HG02938 (cell line): ENCODE data around the gene NEK10.

Experiments used
- ATAC-seq: cut with Tn5 transposase; IDR thresholded peaks from one replicate; pipeline ENCODE4 v1.9.1; 2021; ENCODE audit warnings: mild to moderate bottlenecking, moderate library complexity; ENCODE audit not compliant: unreplicated experiment

Gene NEK10

DNA sequence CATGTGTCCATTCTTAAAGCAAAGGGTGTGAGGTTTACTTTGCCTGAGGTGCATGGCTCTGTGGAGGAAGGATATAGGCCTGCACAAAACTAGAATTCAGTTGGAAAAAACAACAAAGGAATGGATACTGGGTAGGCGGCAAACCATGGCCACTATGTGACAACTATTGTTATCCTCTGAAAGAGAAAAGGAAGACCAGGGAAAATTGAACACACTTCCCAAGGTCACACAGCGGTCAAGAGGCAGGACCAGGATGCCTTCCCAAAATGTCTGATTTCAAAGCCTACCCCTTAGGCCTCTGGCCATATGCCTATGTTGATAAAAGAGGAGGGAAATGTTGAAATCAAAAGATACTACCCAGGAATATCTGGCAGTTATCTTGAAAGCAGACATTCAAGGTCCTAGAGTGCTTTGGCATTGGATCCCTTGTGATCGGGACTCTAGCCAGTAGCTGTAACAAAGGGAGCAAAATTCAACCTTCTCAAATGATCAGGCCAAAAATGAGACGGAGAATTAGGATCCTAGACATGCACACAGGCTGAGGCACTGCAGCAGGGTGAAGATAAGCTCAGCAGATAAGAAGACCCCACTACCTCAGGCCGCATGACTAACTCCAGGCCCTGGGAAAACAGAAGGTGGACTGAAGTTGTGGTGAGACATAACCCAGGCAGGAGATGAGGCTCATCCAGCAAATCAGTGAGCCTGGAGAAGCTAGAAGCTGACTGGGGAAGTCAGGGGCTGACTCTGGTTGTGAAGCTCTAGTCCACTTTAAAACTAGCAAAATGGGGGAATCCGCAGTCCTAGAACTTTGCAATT is 292.2 kb downstream of the NEK10 start:
- ATAC-seq = no peak

DNA sequence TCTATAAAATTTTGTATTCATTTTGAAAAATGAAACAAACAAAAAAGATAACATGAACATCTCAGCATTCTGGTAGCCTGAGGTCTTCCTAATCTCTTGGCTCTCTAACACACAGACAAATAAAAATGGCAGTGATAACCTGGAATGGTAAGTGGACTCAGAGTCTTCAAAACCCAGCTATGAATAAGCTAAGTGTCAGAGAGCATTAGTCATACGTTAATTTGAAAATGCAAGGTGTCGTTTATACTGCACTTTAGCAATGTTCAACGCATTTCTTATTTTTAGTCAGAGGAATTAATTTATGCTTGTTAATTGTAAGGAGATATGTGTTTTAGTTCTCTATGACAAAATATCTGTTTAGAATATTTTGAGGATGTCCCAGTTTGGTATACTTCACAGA is 294.3 kb downstream of the NEK10 start:
- ATAC-seq = no peak

DNA sequence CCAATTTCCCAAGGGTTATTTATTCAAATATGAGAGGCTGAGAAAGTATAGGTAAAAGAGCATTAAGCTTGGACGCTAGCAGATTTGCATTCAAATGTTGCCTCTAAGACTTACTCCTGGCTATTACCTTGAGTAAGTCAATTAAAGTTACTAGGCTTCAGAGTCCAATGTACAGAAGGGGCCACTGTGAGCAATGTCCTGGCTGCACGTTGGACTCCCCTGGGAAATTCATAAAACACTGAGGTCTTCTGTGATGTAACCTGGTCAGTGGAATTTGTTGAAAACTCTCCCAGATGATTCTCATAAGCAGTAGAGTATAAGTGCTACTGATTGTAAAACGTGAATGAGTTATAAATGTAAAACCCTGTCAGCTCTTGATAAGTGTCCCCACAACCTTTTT is 295.3 kb downstream of the NEK10 start:
- ATAC-seq = no peak

DNA sequence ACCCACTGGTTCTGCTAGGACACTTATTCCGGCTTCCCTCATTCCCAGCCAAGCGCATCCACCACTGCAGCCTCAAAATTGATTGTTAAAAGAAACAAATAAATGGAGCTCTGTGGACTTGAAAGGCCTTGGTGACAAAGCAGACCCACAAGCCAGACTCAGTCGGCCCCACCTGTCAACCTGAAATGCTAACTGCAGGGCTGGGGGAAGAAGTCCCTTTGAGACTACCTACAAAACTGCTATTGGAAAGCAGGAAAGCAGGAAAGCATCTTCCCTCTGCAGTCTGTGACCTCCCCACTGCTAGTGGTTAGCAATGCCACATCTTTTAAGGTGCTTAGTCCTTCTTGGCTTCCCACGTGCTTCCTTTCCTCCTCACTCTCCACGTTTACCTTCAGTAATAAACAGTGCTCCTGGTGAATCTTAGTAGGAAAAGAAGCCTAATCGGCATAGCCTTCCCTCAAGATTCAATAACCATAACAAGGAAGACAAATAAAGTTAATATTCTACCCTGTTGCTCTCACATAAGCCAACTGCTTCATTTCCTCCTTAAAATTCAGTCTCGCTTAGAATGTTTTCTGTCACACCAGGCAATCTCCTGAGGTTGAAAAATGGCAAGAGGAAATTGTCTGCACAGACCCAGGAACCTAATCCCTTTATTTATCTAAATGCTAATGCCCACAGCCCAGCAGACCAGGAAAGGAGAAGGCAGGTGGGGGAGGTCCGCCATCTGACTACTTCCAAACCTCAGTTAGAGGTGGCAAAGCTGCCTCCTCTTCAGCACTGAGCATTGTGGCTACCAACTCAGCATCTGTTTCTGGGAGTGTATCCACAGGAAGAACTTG is 296.2 kb downstream of the NEK10 start:
- ATAC-seq = no peak

DNA sequence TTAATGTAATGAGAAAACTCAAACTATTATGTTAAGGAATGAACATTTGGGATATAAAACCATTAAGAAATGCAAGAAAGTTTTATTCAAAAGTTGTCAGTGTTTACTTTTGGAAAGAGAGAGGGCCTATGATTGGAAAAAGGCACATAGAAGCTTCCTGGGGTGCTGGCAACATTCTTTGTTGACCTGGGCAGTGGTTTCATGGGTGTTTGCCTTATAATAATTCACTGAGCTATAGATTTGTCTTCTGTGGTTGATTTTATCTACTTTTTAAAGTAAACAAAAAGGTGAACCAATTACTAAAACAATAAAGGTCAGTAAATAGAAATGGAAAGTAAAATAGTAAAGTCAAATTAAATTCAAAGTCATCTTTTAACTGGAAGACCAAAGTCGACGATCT is 308.8 kb downstream of the NEK10 start:
- ATAC-seq = no peak
